Astrocyte (in vitro differentiated cells and primary cell): ENCODE results near the gene TERB1.

Source experiments
- EZH2 ChIP-seq: IDR thresholded peaks from 2 replicates; pipeline ENCODE4 v1.6.1; 2012; ENCODE audit warnings: mild to moderate bottlenecking, low read length, inconsistent platforms; ENCODE audit not compliant: insufficient read depth
- TF ChIP-seq, protein P1 (sequence below): IDR thresholded peaks from 2 replicates; pipeline ENCODE4 v1.5.1; 2011; ENCODE audit warnings: low read depth, mild to moderate bottlenecking, inconsistent platforms, low read length, moderate library complexity; ENCODE audit not compliant: insufficient read depth

DNA sequence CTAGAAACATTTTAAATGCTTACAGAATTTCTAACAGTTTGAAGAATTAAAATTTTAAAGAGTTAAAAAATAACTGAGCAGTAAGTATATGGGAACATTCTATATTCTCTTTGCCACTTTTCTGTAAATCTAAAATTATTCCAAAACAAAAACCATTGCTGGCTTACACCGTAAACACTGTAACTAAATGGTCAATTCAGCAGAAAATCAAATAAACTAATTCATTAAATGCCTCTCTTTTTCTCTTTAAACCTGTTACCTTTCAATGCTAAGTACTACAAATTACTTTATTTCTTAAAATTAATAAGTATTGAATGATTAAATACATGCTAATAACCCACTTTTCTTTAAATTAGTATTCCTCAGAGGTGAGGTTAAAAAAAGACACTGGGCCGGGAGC is 14.0 kb downstream of the TERB1 start:
- TF ChIP-seq, protein P1, sequence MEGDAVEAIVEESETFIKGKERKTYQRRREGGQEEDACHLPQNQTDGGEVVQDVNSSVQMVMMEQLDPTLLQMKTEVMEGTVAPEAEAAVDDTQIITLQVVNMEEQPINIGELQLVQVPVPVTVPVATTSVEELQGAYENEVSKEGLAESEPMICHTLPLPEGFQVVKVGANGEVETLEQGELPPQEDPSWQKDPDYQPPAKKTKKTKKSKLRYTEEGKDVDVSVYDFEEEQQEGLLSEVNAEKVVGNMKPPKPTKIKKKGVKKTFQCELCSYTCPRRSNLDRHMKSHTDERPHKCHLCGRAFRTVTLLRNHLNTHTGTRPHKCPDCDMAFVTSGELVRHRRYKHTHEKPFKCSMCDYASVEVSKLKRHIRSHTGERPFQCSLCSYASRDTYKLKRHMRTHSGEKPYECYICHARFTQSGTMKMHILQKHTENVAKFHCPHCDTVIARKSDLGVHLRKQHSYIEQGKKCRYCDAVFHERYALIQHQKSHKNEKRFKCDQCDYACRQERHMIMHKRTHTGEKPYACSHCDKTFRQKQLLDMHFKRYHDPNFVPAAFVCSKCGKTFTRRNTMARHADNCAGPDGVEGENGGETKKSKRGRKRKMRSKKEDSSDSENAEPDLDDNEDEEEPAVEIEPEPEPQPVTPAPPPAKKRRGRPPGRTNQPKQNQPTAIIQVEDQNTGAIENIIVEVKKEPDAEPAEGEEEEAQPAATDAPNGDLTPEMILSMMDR = no peak
- TF ChIP-seq EZH2 = no peak
